ENCODE measurements around the gene FREM1.

The FREM1 gene

GRCh38 chr9:14827805-14828204 lies 82.4 kb downstream of the FREM1 start:
- Histone ChIP-seq H3K9ac (ENCODE audit: low read length) (no peak overlapping the region), H3K27me3 (ENCODE audit: low read length) (no peaks in the 10 kb centered on the region; the same call in 1 of the 2 replicates), H4K20me1 (ENCODE audit: low read depth, low read length) (no peaks in the 10 kb centered on the region), H3K36me3 (ENCODE audit: low read length) (no peaks in the 10 kb centered on the region), H3K4me2 (ENCODE audit: low read depth, low read length, poor library complexity, severe bottlenecking) (no peak overlapping the region), H2AFZ (ENCODE audit: low read depth, low read length, severe bottlenecking) (no peak overlapping the region), H3K4me3 (ENCODE audit: insufficient read depth, low read length, poor library complexity, severe bottlenecking) (no peak overlapping the region), H3K79me2 (ENCODE audit: insufficient read depth, low read length) (no peaks in the 10 kb centered on the region), H3K27ac (ENCODE audit: low read depth, low read length) (no peak overlapping the region), H3K9me3 (ENCODE audit: insufficient read depth, low read length) (no peaks in the 10 kb centered on the region), H3K9me2 (replicated peaks; ENCODE audit: insufficient read depth, low read length) (no peaks in the 10 kb centered on the region), H3F3A (ENCODE audit: insufficient read depth) (no peaks in the 10 kb centered on the region)
- TF ChIP-seq EZH2phosphoT487 (conservative IDR thresholded peaks at IDR 0.05; ENCODE audit: low read length), result no peak
- TF ChIP-seq CTCF (IDR thresholded peaks at IDR 0.05; ENCODE audit: insufficient read depth, low read length, poor library complexity, severe bottlenecking), result no peak

GRCh38 chr9:14824481-14824880 lies 85.7 kb downstream of the FREM1 start:
- Histone ChIP-seq H4K20me1 (ENCODE audit: low read depth, low read length) (no peaks in the 10 kb centered on the region), H3K27ac (ENCODE audit: low read depth, low read length) (no peak overlapping the region), H3K9me3 (ENCODE audit: insufficient read depth, low read length) (no peaks in the 10 kb centered on the region), H3K79me2 (ENCODE audit: insufficient read depth, low read length) (no peaks in the 10 kb centered on the region), H2AFZ (ENCODE audit: low read depth, low read length, severe bottlenecking) (no peak overlapping the region), H3K4me2 (ENCODE audit: low read depth, low read length, poor library complexity, severe bottlenecking) (no peak overlapping the region), H3K27me3 (ENCODE audit: low read length) (no peaks in the 10 kb centered on the region; the same call in 1 of the 2 replicates), H3K4me3 (ENCODE audit: insufficient read depth, low read length, poor library complexity, severe bottlenecking) (no peak overlapping the region), H3F3A (ENCODE audit: insufficient read depth) (no peaks in the 10 kb centered on the region), H3K9me2 (replicated peaks; ENCODE audit: insufficient read depth, low read length) (no peaks in the 10 kb centered on the region), H3K36me3 (ENCODE audit: low read length) (no peaks in the 10 kb centered on the region), H3K9ac (ENCODE audit: low read length) (no peak overlapping the region)
- TF ChIP-seq EZH2phosphoT487 (conservative IDR thresholded peaks at IDR 0.05; ENCODE audit: low read length), result no peak
- no peak for TF ChIP-seq CTCF (IDR thresholded peaks at IDR 0.05; ENCODE audit: insufficient read depth, low read length, poor library complexity, severe bottlenecking)

GRCh38 chr9:14823800-14824199 lies 86.4 kb downstream of the FREM1 start:
- no peak overlapping the region for H3K9ac ChIP-seq (ENCODE audit: low read length)
- H3K9me2 ChIP-seq (replicated peaks; ENCODE audit: insufficient read depth, low read length), result no peaks in the 10 kb centered on the region
- no peaks in the 10 kb centered on the region; the same call in 1 of the 2 replicates for H3K27me3 ChIP-seq (ENCODE audit: low read length)
- no peaks in the 10 kb centered on the region for H3K79me2 ChIP-seq (ENCODE audit: insufficient read depth, low read length)
- H2AFZ ChIP-seq (ENCODE audit: low read depth, low read length, severe bottlenecking), result no peak overlapping the region
- H3K4me2 ChIP-seq (ENCODE audit: low read depth, low read length, poor library complexity, severe bottlenecking), result no peak overlapping the region
- no peak overlapping the region for H3K4me3 ChIP-seq (ENCODE audit: insufficient read depth, low read length, poor library complexity, severe bottlenecking)
- no peaks in the 10 kb centered on the region for H3K36me3 ChIP-seq (ENCODE audit: low read length)
- H3K9me3 ChIP-seq (ENCODE audit: insufficient read depth, low read length), result no peaks in the 10 kb centered on the region
- TF ChIP-seq CTCF (IDR thresholded peaks at IDR 0.05; ENCODE audit: insufficient read depth, low read length, poor library complexity, severe bottlenecking) (no peak), EZH2phosphoT487 (conservative IDR thresholded peaks at IDR 0.05; ENCODE audit: low read length) (no peak)
- H3K27ac ChIP-seq (ENCODE audit: low read depth, low read length), result no peak overlapping the region
- no peaks in the 10 kb centered on the region for H3F3A ChIP-seq (ENCODE audit: insufficient read depth)
- no peaks in the 10 kb centered on the region for H4K20me1 ChIP-seq (ENCODE audit: low read depth, low read length)

Data from SU-DHL-6 (cell line).